Keratinocyte (primary cell): Measurements from ENCODE around the gene CASP3. TPM values are rescaled to one million over a fixed set of nuclear protein-coding genes. Genes with fewer than 3 reads are reported as not detected.

Source experiments
- DNase-seq: peaks from one replicate; pipeline ENCODE4 v3.0.0-alpha.2; 2011; ENCODE audit warnings: low read depth, missing footprints, low spot score
- FAIRE-seq: peaks from 2 replicates; lab custom pipeline; 2011; peaks lifted over from hg19 to GRCh38; lab: Jason Lieb, UNC
- H2AFZ ChIP-seq: 2 replicates; pipeline ENCODE4 v1.6.0; 2012; ENCODE audit warnings: low read length, control low read depth, inconsistent platforms; ENCODE audit not compliant: control insufficient read depth
- H3K27ac ChIP-seq: 2 replicates; pipeline ENCODE4 v1.5.1; 2011; ENCODE audit warnings: low read length; ENCODE audit not compliant: control insufficient read depth, insufficient read depth
- H3K27me3 ChIP-seq: 3 replicates; pipeline ENCODE4 v1.6.0; 2011; ENCODE audit warnings: low read length; ENCODE audit not compliant: control insufficient read depth, insufficient read depth; ENCODE audit errors: extremely low read depth
- H3K36me3 ChIP-seq, 2 experiments: 2 replicates in 1 of 2; 3 replicates in 1 of 2; pipeline ENCODE4 v1.5.1; 2011; ENCODE audit warnings: low read length in 2 of 2, mild to moderate bottlenecking in 1 of 2; ENCODE audit not compliant: control insufficient read depth in 2 of 2, insufficient read depth in 2 of 2; ENCODE audit errors: extremely low read depth in 1 of 2
- H3K4me1 ChIP-seq: 3 replicates; pipeline ENCODE4 v1.5.1; 2011; ENCODE audit warnings: low read length; ENCODE audit not compliant: control insufficient read depth, insufficient read depth; ENCODE audit errors: extremely low read depth
- H3K4me2 ChIP-seq: 3 replicates; pipeline ENCODE4 v1.6.0; 2011; ENCODE audit warnings: low read depth, low read length; ENCODE audit not compliant: control insufficient read depth, insufficient read depth; ENCODE audit errors: extremely low read depth
- H3K4me3 ChIP-seq, 3 experiments: fragments of 200-600 bp in 1 of 3; sonication (generic) in 1 of 3; 2 replicates in 2 of 3; 3 replicates in 1 of 3; pipeline ENCODE4 v1.5.1; 2011 to 2016; ENCODE audit warnings: low read length in 3 of 3, mild to moderate bottlenecking in 3 of 3, control low read depth in 2 of 3, inconsistent platforms in 1 of 3, low read depth in 1 of 3, mixed read lengths in 1 of 3, mixed run types in 1 of 3, moderate library complexity in 1 of 3; ENCODE audit not compliant: control insufficient read depth in 2 of 3, insufficient read depth in 2 of 3; ENCODE audit errors: extremely low read depth in 1 of 3
- H3K79me2 ChIP-seq: 2 replicates; pipeline ENCODE4 v1.6.0; 2012; ENCODE audit warnings: low read length; ENCODE audit not compliant: control insufficient read depth, insufficient read depth
- H3K9ac ChIP-seq: 3 replicates; pipeline ENCODE4 v1.6.0; 2011; ENCODE audit warnings: low read length; ENCODE audit not compliant: control insufficient read depth, insufficient read depth; ENCODE audit errors: extremely low read depth
- H3K9me1 ChIP-seq: 3 replicates; pipeline ENCODE4 v1.6.0; 2011; ENCODE audit warnings: low read length; ENCODE audit not compliant: control insufficient read depth, insufficient read depth; ENCODE audit errors: extremely low read depth
- H3K9me3 ChIP-seq: 2 replicates; pipeline ENCODE4 v1.5.1; 2012; ENCODE audit warnings: low read depth, low read length; ENCODE audit not compliant: control insufficient read depth
- H4K20me1 ChIP-seq: 3 replicates; pipeline ENCODE4 v1.6.0; 2011; ENCODE audit warnings: low read length; ENCODE audit not compliant: control insufficient read depth, insufficient read depth; ENCODE audit errors: extremely low read depth
- CTCF ChIP-seq, 3 experiments: IDR thresholded peaks in 1 of 3; conservative IDR thresholded peaks in 1 of 3; optimal IDR thresholded peaks in 1 of 3; 2 replicates in 2 of 3; 3 replicates in 1 of 3; pipeline versions ENCODE3 to v1.5.1; 2011; ENCODE audit warnings: low read length in 3 of 3, mild to moderate bottlenecking in 3 of 3, moderate library complexity in 2 of 3, control low read depth in 1 of 3, inconsistent platforms in 1 of 3; ENCODE audit not compliant: insufficient read depth in 2 of 3; ENCODE audit errors: extremely low read depth in 1 of 3
- EZH2 ChIP-seq: IDR thresholded peaks from one replicate; pipeline ENCODE4 v1.6.1; 2012; ENCODE audit warnings: inconsistent platforms, mild to moderate bottlenecking, low read length, moderate library complexity
- dilution Hi-C: fragments of 300-500 bp; cut with MboI; formaldehyde crosslinking; loops from one replicate; pipeline ENCODE4 v1.7.0; 2020; ENCODE audit warnings: low sequenced_read_pairs; ENCODE audit not compliant: extremely low pct_ligation_motif_present
- polyA minus RNA-seq, 3 experiments: library from RNA; depleted of rRNA, polyadenylated mRNA; stranded (reverse); fragments of >200 nt; gene quantifications; 1 replicate in 1 of 3; 2 replicates in 1 of 3; 3 replicates in 1 of 3; pipeline ENCODE4 v1.2.3, GENCODE V29; 2011
- polyA plus RNA-seq, 5 experiments: library from polyadenylated mRNA; depleted of rRNA in 3 of 5; stranded (reverse) in 3 of 5; stranded (forward) in 1 of 5; unstranded in 1 of 5; fragments of >200 nt; gene quantifications; 1 replicate in 1 of 5; 2 replicates in 3 of 5; 3 replicates in 1 of 5; pipeline versions ENCODE4 v1.2.1 to v1.2.3, GENCODE V29; 2011 to 2012; ENCODE audit warnings: missing spikeins in 2 of 5, low read depth in 1 of 5, low replicate concordance in 1 of 5

CASP3 gene
- polyA plus RNA-seq (30.4 to 51.1 TPM (median 36.1 TPM) in 3 replicates), polyA minus RNA-seq (11.1 to 18.7 TPM (median 11.6 TPM) in 3 replicates)
- 24.2 TPM for polyA plus RNA-seq (2011; ENCODE audit: low read depth)
- polyA plus RNA-seq (2011; cell fraction: cytosol; rRNA removed), result 22.5 and 38.1 TPM in 2 replicates
- 29.8 and 43.8 TPM in 2 replicates for polyA plus RNA-seq (2011; cell fraction: nucleus; rRNA removed)
- polyA plus RNA-seq (2012; ENCODE audit: low replicate concordance), result 24.0 and 32.5 TPM in 2 replicates
- polyA minus RNA-seq (2011; cell fraction: cytosol; rRNA and poly(A)+ RNA removed), result 18.6 TPM
- 11.1 and 19.9 TPM in 2 replicates for polyA minus RNA-seq (2011; cell fraction: nucleus; rRNA and poly(A)+ RNA removed)

DNA sequence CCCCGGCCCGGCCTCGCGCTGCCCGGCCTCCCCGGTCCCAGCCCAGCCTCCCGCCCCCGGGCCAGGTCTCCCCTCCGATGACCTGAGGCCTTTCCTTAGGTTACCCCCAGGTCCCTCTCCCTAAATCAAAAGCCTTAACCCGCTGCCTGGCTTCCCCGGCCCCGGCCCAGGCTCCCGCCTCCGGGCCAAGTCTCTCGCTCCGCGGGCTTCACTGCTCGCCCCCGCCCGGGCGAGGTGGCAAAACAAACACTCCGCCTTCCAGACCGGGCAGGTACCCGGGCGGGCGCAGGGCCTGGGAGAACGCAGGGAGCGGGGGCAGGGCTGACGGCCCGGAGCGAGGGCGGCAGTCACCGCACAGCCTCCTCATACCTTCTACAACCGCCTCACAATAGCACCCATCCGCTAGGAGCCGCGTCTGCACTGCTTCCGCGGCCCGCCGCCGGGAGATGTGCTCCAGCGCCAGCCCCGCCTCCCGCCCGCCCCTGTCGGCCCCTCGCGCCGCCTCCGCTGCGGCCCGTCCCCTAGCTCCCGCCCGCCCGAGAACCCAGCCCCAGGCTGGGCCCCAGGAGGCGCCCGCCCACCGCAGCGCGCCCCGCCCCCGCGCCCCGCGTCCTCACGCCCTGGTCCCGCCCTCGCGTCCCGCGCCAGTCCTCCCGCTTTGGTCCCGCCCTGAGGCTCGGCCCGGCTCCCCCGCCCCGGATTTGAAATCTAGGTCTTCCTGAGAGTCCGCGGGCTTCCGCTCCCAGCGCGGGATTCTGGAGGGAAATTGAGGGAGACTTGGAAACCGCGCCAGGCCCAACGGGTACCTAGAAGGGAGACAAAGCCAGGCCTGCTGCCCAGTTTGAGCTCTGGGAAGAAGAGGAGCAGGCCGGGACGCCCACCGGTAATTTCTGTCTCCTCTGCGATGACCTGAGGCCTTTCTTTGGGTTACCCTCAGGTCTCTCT is at the start of gene CASP3, which contains the start of gene PRIMPOL:
Gene CASP3, minus strand, starts transcription at position 422 of the 945 bp plus-strand sequence. CDS start 10,994 bp downstream, outside the sequence.
Gene PRIMPOL, plus strand, starts transcription at position 713 of the 945 bp plus-strand sequence. CDS start 7,403 bp downstream, outside the sequence.
- no peak for FAIRE-seq
- Histone ChIP-seq H3K4me1 (peaks cover 14% of the 10 kb centered on the region), H3K9ac (peak within 1 kb of the TSS; percentile 92), H3K27ac (peak within 1 kb of the TSS; percentile 91), H3K36me3 (peaks cover 0 to 8% of the 10 kb centered on the region in 2 experiments), H3K27me3 (no peaks in the 10 kb centered on the region), H3K4me2 (peak within 1 kb of the TSS; percentile 91), H3K9me1 (no peaks in the 10 kb centered on the region), H3K4me3 (peak within 1 kb of the TSS; percentile 71 to 89 (median 89)), H4K20me1 (no peaks in the 10 kb centered on the region), H3K9me3 (no peaks in the 10 kb centered on the region), H3K79me2 (peaks cover 50% of the 10 kb centered on the region), H2AFZ (peak within 1 kb of the TSS; percentile 89)
- peak; percentile 33 for DNase-seq
- dilution Hi-C loops, result no loop called here
- TF ChIP-seq EZH2 (no peak), CTCF (optimal IDR thresholded peaks at IDR 0.05 in 1 of 3, IDR thresholded peaks at IDR 0.05 in 1 of 3, conservative IDR thresholded peaks at IDR 0.05 in 1 of 3; ENCODE audit: extremely low read depth in 1 of 3, insufficient read depth in 2 of 3, low read length in 3 of 3) (peak in 2 of 3 experiments; percentile 58 to 71)

DNA sequence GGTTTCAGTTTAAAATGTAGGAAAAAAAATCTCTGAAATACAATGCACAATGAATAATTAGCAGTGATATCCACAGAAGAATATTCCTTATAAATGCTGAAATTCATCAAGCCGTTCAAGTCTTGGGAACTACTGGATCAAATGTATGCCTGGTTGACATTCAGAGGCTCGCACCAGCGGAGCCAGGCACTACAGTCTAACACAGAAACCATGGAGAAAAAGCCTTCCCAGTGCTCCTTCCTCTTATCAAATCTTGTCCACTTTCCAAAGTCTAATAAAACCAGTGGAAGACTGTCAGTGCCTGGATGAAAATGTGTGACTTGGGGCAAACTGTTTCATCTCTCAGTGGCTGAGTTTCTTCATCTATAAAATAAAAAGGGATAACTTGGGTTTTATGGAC is 48.7 kb upstream of the CASP3 start:
- peaks cover 18% of the 10 kb centered on the region for H3K4me1 ChIP-seq
- no peak overlapping the region for H3K27ac ChIP-seq
- FAIRE-seq, result peak; percentile 34
- H3K27me3 ChIP-seq, result no peaks in the 10 kb centered on the region
- H3K9me1 ChIP-seq, result no peaks in the 10 kb centered on the region
- DNase-seq, result no peak
- no peak overlapping the region for H3K4me2 ChIP-seq
- TF ChIP-seq EZH2, result no peak
- no peak for TF ChIP-seq CTCF (optimal IDR thresholded peaks at IDR 0.05 in 1 of 3, IDR thresholded peaks at IDR 0.05 in 1 of 3, conservative IDR thresholded peaks at IDR 0.05 in 1 of 3; ENCODE audit: extremely low read depth in 1 of 3, insufficient read depth in 2 of 3, low read length in 3 of 3)
- no peak overlapping the region for H2AFZ ChIP-seq
- peaks cover 0 to 5% of the 10 kb centered on the region in 2 experiments for H3K36me3 ChIP-seq
- no peaks in the 10 kb centered on the region for H3K9me3 ChIP-seq
- no peaks in the 10 kb centered on the region for H3K79me2 ChIP-seq
- dilution Hi-C loops, result no loop called here
- no peak overlapping the region for H3K9ac ChIP-seq
- H3K4me3 ChIP-seq, result no peak overlapping the region
- H4K20me1 ChIP-seq, result no peaks in the 10 kb centered on the region
